A549 (cell line): Measurements from ENCODE around the gene STX8. TPM values are rescaled to one million over a fixed set of nuclear protein-coding genes. Genes with fewer than 3 reads are reported as not detected.

Experiments used
- ATAC-seq, 2 experiments: fragments of 200-7000 bp in 1 of 2; fragments of >200 bp in 1 of 2; cut with Nextera tagmentation in 1 of 2; cut with Tn5 transposase in 1 of 2; 3 replicates each; pipeline versions ENCODE4 v1.8.0 to v1.9.1; 2018 to 2020; ENCODE audit warnings: mild to moderate bottlenecking in 1 of 2, moderate library complexity in 1 of 2
- CTCF ChIA-PET: fragments of 300-600 bp; sonication (Branson Sonifier 250); formaldehyde crosslinking; extraction: SDS; loops from one replicate; lab custom pipeline; 2021; ENCODE audit warnings: antibody characterized with exemption, inconsistent platforms; lab: Yijun Ruan, JAX
- POLR2A ChIA-PET: fragments of 350-600 bp; formaldehyde crosslinking; extraction: SDS; loops from one replicate; lab custom pipeline; 2021; ENCODE audit warnings: antibody characterized with exemption, inconsistent platforms; lab: Yijun Ruan, JAX
- DNase-seq, 2 experiments: peaks; one replicate each; pipeline versions ENCODE4 v3.0.0 to v3.0.0-alpha.2; 2011 to 2016; ENCODE audit warnings: low read depth in 1 of 2, low spot score in 1 of 2
- FAIRE-seq: peaks from 2 replicates; lab custom pipeline; 2011; peaks lifted over from hg19 to GRCh38; lab: Jason Lieb, UNC
- H3K27ac ChIP-seq, 2 experiments: fragments of >200 bp; sonication (Bioruptor Twin); formaldehyde crosslinking; 3 replicates each; pipeline ENCODE4 v1.5.1; 2016 to 2017
- H3K4me1 ChIP-seq: fragments of >200 bp; sonication (Bioruptor Twin); formaldehyde crosslinking; 3 replicates; pipeline ENCODE4 v1.6.1; 2016
- H3K4me2 ChIP-seq: fragments of >200 bp; sonication (Bioruptor Twin); formaldehyde crosslinking; 3 replicates; pipeline ENCODE4 v1.6.1; 2016
- H3K4me3 ChIP-seq: fragments of >200 bp; sonication (Bioruptor Twin); formaldehyde crosslinking; 3 replicates; pipeline ENCODE4 v1.5.1; 2016
- H3K9me3 ChIP-seq: fragments of >200 bp; sonication (Bioruptor Twin); formaldehyde crosslinking; 3 replicates; pipeline ENCODE4 v1.6.1; 2016
- CHD4 ChIP-seq: fragments of 200-600 bp; sonication (generic); IDR thresholded peaks from 2 replicates; pipeline ENCODE4 v1.6.1; 2016; ENCODE audit warnings: antibody characterized with exemption, mild to moderate bottlenecking, borderline replicate concordance
- CTCF ChIP-seq: fragments of >200 bp; sonication (Bioruptor Twin); formaldehyde crosslinking; IDR thresholded peaks from 3 replicates; pipeline ENCODE4 v1.5.1; 2016
- EHF ChIP-seq: fragments of 250-450 bp; sonication (Bioruptor Pico); IDR thresholded peaks from 2 replicates; pipeline ENCODE4 v1.5.0; 2020; ENCODE audit warnings: mild to moderate bottlenecking
- FOSL2 ChIP-seq, 2 experiments: fragments of 450-650 bp in 1 of 2; fragments of >200 bp in 1 of 2; sonication (Bioruptor Twin) in 1 of 2; formaldehyde crosslinking; IDR thresholded peaks; 2 replicates each; pipeline versions ENCODE4 v1.5.0 to v1.6.1; 2016 to 2020; ENCODE audit warnings: mild to moderate bottlenecking in 1 of 2, moderate library complexity in 1 of 2
- HMGXB4 ChIP-seq: fragments of 250-450 bp; sonication (Bioruptor Pico); IDR thresholded peaks from 2 replicates; pipeline ENCODE4 v1.5.0; 2021; ENCODE audit warnings: mild to moderate bottlenecking, moderate library complexity, borderline replicate concordance
- JUN ChIP-seq, 2 experiments: fragments of >200 bp; sonication (Bioruptor Twin); formaldehyde crosslinking; IDR thresholded peaks; 2 replicates in 1 of 2; 3 replicates in 1 of 2; pipeline ENCODE4 v1.6.1; 2016 to 2017
- MYC ChIP-seq: IDR thresholded peaks from 2 replicates; pipeline ENCODE4 v1.6.1; 2012; ENCODE audit warnings: mild to moderate bottlenecking, inconsistent platforms, low read length, improper control_type of control experiment, borderline replicate concordance
- NPAS2 ChIP-seq: fragments of 250-450 bp; sonication (Bioruptor Pico); IDR thresholded peaks from 2 replicates; pipeline ENCODE4 v1.8.0; 2022; ENCODE audit warnings: mild to moderate bottlenecking, moderate library complexity, borderline replicate concordance
- NR3C1 ChIP-seq: fragments of >200 bp; sonication (Bioruptor Twin); formaldehyde crosslinking; IDR thresholded peaks from 3 replicates; pipeline ENCODE4 v1.6.1; 2017
- RAD21 ChIP-seq, 2 experiments: fragments of >200 bp in 1 of 2; sonication (Bioruptor Twin) in 1 of 2; formaldehyde crosslinking in 1 of 2; IDR thresholded peaks in 1 of 2; conservative IDR thresholded peaks in 1 of 2; 2 replicates in 1 of 2; 3 replicates in 1 of 2; pipeline ENCODE4 v1.6.1; 2012 to 2018; ENCODE audit warnings: inconsistent platforms in 1 of 2
- RARB ChIP-seq: fragments of 250-450 bp; sonication (Bioruptor Pico); IDR thresholded peaks from 2 replicates; pipeline ENCODE4 v1.8.0; 2021; ENCODE audit warnings: mild to moderate bottlenecking, moderate library complexity
- REST ChIP-seq: fragments of 200-600 bp; sonication (generic); IDR thresholded peaks from 2 replicates; pipeline ENCODE4 v1.6.1; 2016; ENCODE audit warnings: antibody characterized with exemption, mild to moderate bottlenecking, moderate library complexity
- RFX5 ChIP-seq: fragments of 450-650 bp; IDR thresholded peaks from 2 replicates; pipeline ENCODE4 v1.7.1; 2014; ENCODE audit warnings: antibody characterized with exemption, mild to moderate bottlenecking, moderate library complexity
- SMC3 ChIP-seq: fragments of >200 bp; sonication (Bioruptor Twin); formaldehyde crosslinking; IDR thresholded peaks from 3 replicates; pipeline ENCODE4 v1.6.1; 2018; ENCODE audit warnings: inconsistent platforms
- TFCP2L1 ChIP-seq: fragments of 250-450 bp; sonication (Bioruptor Pico); IDR thresholded peaks from 2 replicates; pipeline ENCODE4 v1.5.0; 2021; ENCODE audit warnings: mild to moderate bottlenecking
- ZFP36 ChIP-seq: fragments of 450-650 bp; IDR thresholded peaks from 2 replicates; pipeline ENCODE4 v1.6.1; 2014; ENCODE audit warnings: borderline replicate concordance; ENCODE audit not compliant: partially characterized antibody
- WGBS: methylation state at CpG from one replicate; pipeline ENCODE4 v1.1.6; 2017; ENCODE audit errors: missing lambda C conversion rate; 5-methylcytosine and 5-hydroxymethylcytosine counted together
- polyA plus RNA-seq, 4 experiments: library from polyadenylated mRNA; depleted of rRNA in 3 of 4; stranded (reverse); fragments of >200 nt; fragmentation: RNase III in 1 of 4; extraction: RNeasy Plus Mini Kit Qiagen cat#74134 plus additional on column Dnase treatment in 1 of 4; gene quantifications; 2 replicates in 3 of 4; 3 replicates in 1 of 4; pipeline ENCODE4 v1.2.3, GENCODE V29; 2011 to 2017

The STX8 gene
- polyA plus RNA-seq, 2 of the 4 experiments (the other 2 are of a cell fraction), result 93.6 to 168 TPM

GRCh38 chr17:9219631-9220397, 355.8 kb downstream of the STX8 start:
- peaks cover 17% of the 10 kb centered on the region for H3K9me3 ChIP-seq
- no peak for FAIRE-seq
- H3K4me1 ChIP-seq, result peaks cover 11% of the 10 kb centered on the region; the same call in 2 of the 3 replicates
- no peak overlapping the region for H3K27ac ChIP-seq
- ChIA-PET POLR2A (no interaction called here), CTCF (interaction anchor here (0.6 kb wide), 1 partner anchor 207 kb away, joined by 3 read pairs; no protein-coding TSS in a partner anchor)
- WGBS, result 72% methylated on average over 12 of the region's 13 CpGs
- no peak overlapping the region for H3K4me3 ChIP-seq
- ATAC-seq, result no peak
- no peak for TF ChIP-seq ZFP36
- TF ChIP-seq NPAS2 (CRISPR knock-in tag), result no peak
- TF ChIP-seq NR3C1, result no peak
- no peak for TF ChIP-seq RFX5
- no peak for TF ChIP-seq REST
- no peak for TF ChIP-seq RAD21 (conservative IDR thresholded peaks at IDR 0.05 in 1 of 2, IDR thresholded peaks at IDR 0.05 in 1 of 2)
- no peak for TF ChIP-seq TFCP2L1 (CRISPR knock-in tag)
- no peak for TF ChIP-seq EHF (CRISPR knock-in tag)
- no peak for TF ChIP-seq SMC3
- TF ChIP-seq RARB (CRISPR knock-in tag), result no peak
- no peak for TF ChIP-seq JUN (IDR thresholded peaks at IDR 0.05)
- no peak for DNase-seq
- no peak overlapping the region for H3K4me2 ChIP-seq

- no peak for TF ChIP-seq MYC
- TF ChIP-seq JUN (IDR thresholded peaks at IDR 0.05), result no peak
- no peak for TF ChIP-seq HMGXB4 (CRISPR knock-in tag)
- TF ChIP-seq CHD4, result no peak
- no peak for TF ChIP-seq CTCF
- TF ChIP-seq FOSL2 (IDR thresholded peaks at IDR 0.05), result no peak
- TF ChIP-seq FOSL2 (CRISPR knock-in tag; IDR thresholded peaks at IDR 0.05), result no peak
- POLR2A ChIA-PET, result no interaction called here
- 84% methylated on average over 15 of the region's 15 CpGs for WGBS
- Histone ChIP-seq H3K4me3 (no peak overlapping the region), H3K27ac (no peak overlapping the region; a peak in 1 of 6 replicates), H3K4me2 (no peak overlapping the region), H3K4me1 (peaks cover 11% of the 10 kb centered on the region; the same call in 2 of the 3 replicates), H3K9me3 (peaks cover 20% of the 10 kb centered on the region)
- CTCF ChIA-PET, result interaction anchor here (0.7 to 2.3 kb wide), 3 partner anchors 9 to 303 kb away, joined by 3 to 6 read pairs (median 5); no protein-coding TSS in a partner anchor
- FAIRE-seq, result no peak
- DNase-seq, result no peak
- no peak for ATAC-seq
These were observed 356.7 kb downstream of the STX8 start for GRCh38 chr17:9218911-9219310.
